ENCODE data around the gene XCL1. TPM values are rescaled to one million over a fixed set of nuclear protein-coding genes. Genes with fewer than 3 reads are reported as not detected.
"Not testable (repeated sequence)": the region's sequence is repeated elsewhere in the genome, so short reads cannot be mapped to it uniquely, and the experiment has no call there.

Gene XCL1, protein sequence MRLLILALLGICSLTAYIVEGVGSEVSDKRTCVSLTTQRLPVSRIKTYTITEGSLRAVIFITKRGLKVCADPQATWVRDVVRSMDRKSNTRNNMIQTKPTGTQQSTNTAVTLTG
- under 1 TPM; 0.15 to 0.43 TPM for total RNA-seq
- under 1 TPM; 0.29 to 0.71 TPM for polyA plus RNA-seq
- long read RNA-seq, donor 1 = 0 reads
- long read RNA-seq, donor 2 = 0 reads
- long read RNA-seq, donor 3 = 0 reads
- long read RNA-seq, donor 4 = 0 reads
- long read RNA-seq, donor 5 = 0 reads

DNA sequence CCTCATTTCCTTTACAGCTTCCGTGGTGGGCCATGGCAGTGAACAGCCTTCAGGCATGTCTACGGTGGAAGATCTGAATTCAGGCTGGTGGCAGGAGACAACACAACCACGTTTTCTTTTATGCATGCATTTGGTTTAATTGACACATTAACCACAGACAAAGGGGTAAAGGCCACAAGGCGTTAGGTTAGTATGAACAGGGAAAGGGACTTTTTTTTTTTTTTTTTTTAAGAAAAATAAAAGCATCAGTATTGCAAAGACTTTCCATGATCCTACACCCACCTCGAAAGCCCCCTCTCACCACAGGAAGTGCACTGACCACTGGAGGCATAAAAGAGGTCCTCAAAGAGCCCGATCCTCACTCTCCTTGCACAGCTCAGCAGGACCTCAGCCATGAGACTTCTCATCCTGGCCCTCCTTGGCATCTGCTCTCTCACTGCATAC lies at the start of gene XCL1:
TSS of gene XCL1 (plus strand) at position 361 of the 444 bp plus-strand sequence. CDS start at position 394, 33 bp downstream.
- not testable (repeated sequence) for H3K27ac ChIP-seq (ENCODE audit: low read depth in 1 of 2, low read length in 1 of 2); H3K9me3 ChIP-seq (ENCODE audit: control insufficient read depth in 4 of 4, insufficient read depth in 3 of 4, low read length in 3 of 4); H3K9ac ChIP-seq (ENCODE audit: insufficient read depth in 1 of 2, low read length in 2 of 2); DNase-seq; H3K4me1 ChIP-seq (ENCODE audit: control insufficient read depth in 5 of 5, insufficient read depth in 5 of 5, low read length in 5 of 5); H3K27me3 ChIP-seq (ENCODE audit: control insufficient read depth in 3 of 3, insufficient read depth in 3 of 3, low read length in 2 of 3); H3K36me3 ChIP-seq (ENCODE audit: control insufficient read depth in 4 of 4, insufficient read depth in 4 of 4, low read length in 4 of 4); H3K4me3 ChIP-seq; ATAC-seq (ENCODE audit: insufficient read depth, low FRiP score)
- 64 to 73% methylated on average over 4 of the region's 6 CpGs for WGBS, 2 donors

DNA sequence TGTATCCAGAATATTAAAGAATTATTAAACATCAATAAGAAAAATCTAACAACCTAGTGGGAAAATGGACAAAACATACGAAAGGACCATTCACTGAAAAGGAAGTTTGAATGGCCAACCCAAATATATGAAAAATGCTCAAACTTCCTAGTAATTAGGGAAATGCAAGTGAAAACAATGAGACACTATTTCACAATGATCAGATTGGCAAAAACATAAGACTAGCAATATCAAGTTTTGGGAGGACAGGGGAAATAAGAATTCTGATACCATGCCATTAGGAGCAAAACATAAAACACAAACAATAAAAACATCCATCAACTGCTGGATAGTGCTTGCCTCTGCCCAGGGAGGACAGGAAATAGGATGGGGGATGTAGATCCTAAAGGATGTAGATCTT lies 46.9 kb upstream of the XCL1 start:
- H3K27ac ChIP-seq (ENCODE audit: low read depth in 1 of 2, low read length in 1 of 2) = no peak overlapping the region
- no peak for DNase-seq
- H3K4me3 ChIP-seq = no peak overlapping the region
- H3K36me3 ChIP-seq (ENCODE audit: control insufficient read depth in 4 of 4, insufficient read depth in 4 of 4, low read length in 4 of 4) = no peaks in the 10 kb centered on the region
- no peak for ATAC-seq (ENCODE audit: insufficient read depth, low FRiP score)
- H3K4me1 ChIP-seq (ENCODE audit: control insufficient read depth in 5 of 5, insufficient read depth in 5 of 5, low read length in 5 of 5) = no peaks in the 10 kb centered on the region
- no peaks in the 10 kb centered on the region for H3K9me3 ChIP-seq (ENCODE audit: control insufficient read depth in 4 of 4, insufficient read depth in 3 of 4, low read length in 3 of 4)
- no peaks in the 10 kb centered on the region for H3K27me3 ChIP-seq (ENCODE audit: control insufficient read depth in 3 of 3, insufficient read depth in 3 of 3, low read length in 2 of 3)
- 22 to 45% methylated on average over 1 of the region's 1 CpG for WGBS, 2 donors
- no peak overlapping the region for H3K9ac ChIP-seq (ENCODE audit: insufficient read depth in 1 of 2, low read length in 2 of 2)
- TF ChIP-seq, protein P1, sequence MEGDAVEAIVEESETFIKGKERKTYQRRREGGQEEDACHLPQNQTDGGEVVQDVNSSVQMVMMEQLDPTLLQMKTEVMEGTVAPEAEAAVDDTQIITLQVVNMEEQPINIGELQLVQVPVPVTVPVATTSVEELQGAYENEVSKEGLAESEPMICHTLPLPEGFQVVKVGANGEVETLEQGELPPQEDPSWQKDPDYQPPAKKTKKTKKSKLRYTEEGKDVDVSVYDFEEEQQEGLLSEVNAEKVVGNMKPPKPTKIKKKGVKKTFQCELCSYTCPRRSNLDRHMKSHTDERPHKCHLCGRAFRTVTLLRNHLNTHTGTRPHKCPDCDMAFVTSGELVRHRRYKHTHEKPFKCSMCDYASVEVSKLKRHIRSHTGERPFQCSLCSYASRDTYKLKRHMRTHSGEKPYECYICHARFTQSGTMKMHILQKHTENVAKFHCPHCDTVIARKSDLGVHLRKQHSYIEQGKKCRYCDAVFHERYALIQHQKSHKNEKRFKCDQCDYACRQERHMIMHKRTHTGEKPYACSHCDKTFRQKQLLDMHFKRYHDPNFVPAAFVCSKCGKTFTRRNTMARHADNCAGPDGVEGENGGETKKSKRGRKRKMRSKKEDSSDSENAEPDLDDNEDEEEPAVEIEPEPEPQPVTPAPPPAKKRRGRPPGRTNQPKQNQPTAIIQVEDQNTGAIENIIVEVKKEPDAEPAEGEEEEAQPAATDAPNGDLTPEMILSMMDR (IDR thresholded peaks at IDR 0.05; ENCODE audit: control extremely low read depth, extremely low read depth) = no peak

DNA sequence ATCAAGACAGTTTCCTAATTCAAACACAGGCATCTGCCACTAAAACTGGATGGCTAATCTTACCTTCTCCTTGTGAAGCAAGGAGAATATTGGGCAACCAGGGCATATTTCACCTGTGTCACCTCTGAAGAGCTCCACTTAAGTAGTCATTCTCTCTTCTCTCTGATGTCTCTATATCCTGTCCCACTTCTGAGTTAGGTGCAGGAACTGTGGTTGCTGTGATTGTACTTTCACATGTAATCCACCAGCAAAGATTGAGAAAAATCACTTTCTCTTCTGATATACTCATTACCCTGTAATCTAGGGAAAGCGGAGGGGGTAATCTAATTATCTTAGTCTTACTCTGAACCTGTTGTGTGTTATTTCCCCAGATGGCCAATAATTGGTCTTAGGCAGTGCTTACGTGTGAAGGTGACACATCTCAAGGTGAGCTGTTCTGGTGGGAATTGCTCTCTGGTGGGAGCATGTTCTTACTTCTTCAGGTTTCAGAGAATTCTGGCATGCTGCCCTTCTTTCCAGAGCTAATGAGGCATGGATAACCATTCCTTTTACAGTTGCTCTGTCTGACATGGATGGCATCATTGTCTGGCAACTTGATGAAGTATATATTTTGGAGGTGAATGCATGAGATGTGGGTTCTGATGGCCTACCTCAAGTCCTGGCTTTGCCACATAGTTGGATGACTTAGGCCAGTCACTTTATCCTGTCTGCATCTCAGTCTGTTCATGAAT lies 44.6 kb upstream of the XCL1 start:
- Histone ChIP-seq H3K27me3 (ENCODE audit: control insufficient read depth in 3 of 3, insufficient read depth in 3 of 3, low read length in 2 of 3) (no peaks in the 10 kb centered on the region), H3K9ac (ENCODE audit: insufficient read depth in 1 of 2, low read length in 2 of 2) (no peak overlapping the region), H3K4me3 (no peak overlapping the region), H3K9me3 (ENCODE audit: control insufficient read depth in 4 of 4, insufficient read depth in 3 of 4, low read length in 3 of 4) (no peaks in the 10 kb centered on the region), H3K36me3 (ENCODE audit: control insufficient read depth in 4 of 4, insufficient read depth in 4 of 4, low read length in 4 of 4) (no peaks in the 10 kb centered on the region), H3K27ac (ENCODE audit: low read depth in 1 of 2, low read length in 1 of 2) (no peak overlapping the region), H3K4me1 (ENCODE audit: control insufficient read depth in 5 of 5, insufficient read depth in 5 of 5, low read length in 5 of 5) (peaks cover 0 to 5% (median 0%) of the 10 kb centered on the region in 5 donors)
- DNase-seq (no peak), ATAC-seq (ENCODE audit: insufficient read depth, low FRiP score) (no peak)
- 95 to 99% methylated on average over 2 of the region's 2 CpGs for WGBS, 2 donors
- TF ChIP-seq, protein P1 (IDR thresholded peaks at IDR 0.05; ENCODE audit: control extremely low read depth, extremely low read depth) = no peak

DNA sequence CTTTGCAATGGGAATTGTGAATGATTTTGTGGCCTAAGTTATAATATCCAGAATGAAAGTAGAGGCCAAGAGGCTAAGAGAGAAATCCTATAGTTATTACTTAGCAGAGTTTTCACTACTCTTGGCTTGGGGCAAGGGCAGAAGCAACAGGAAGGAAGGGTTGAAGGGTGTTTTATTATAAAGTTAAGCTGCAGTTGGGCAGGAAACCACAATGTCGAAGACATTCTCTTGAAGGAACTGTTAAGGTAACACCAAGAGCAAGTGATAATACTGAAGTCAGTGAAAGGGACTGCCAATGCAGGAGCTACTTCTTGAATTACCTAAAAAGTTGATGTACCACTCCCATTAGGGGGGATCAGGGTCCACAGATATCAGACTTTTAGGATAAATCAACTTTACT lies 40.9 kb upstream of the XCL1 start:
- ATAC-seq (ENCODE audit: insufficient read depth, low FRiP score) (no peak), DNase-seq (peak in 1 of 3 donors; percentile 29)
- TF ChIP-seq, protein P1 (IDR thresholded peaks at IDR 0.05; ENCODE audit: control extremely low read depth, extremely low read depth) = no peak
- Histone ChIP-seq H3K27ac (ENCODE audit: low read depth in 1 of 2, low read length in 1 of 2) (no peak overlapping the region), H3K9me3 (ENCODE audit: control insufficient read depth in 4 of 4, insufficient read depth in 3 of 4, low read length in 3 of 4) (no peaks in the 10 kb centered on the region), H3K9ac (ENCODE audit: insufficient read depth in 1 of 2, low read length in 2 of 2) (no peak overlapping the region), H3K4me3 (no peak overlapping the region), H3K4me1 (ENCODE audit: control insufficient read depth in 5 of 5, insufficient read depth in 5 of 5, low read length in 5 of 5) (peaks cover 0 to 5% (median 0%) of the 10 kb centered on the region in 5 donors), H3K27me3 (ENCODE audit: control insufficient read depth in 3 of 3, insufficient read depth in 3 of 3, low read length in 2 of 3) (no peaks in the 10 kb centered on the region), H3K36me3 (ENCODE audit: control insufficient read depth in 4 of 4, insufficient read depth in 4 of 4, low read length in 4 of 4) (no peaks in the 10 kb centered on the region)
- WGBS, 2 donors = 17 to 21% methylated on average over 1 of the region's 1 CpG

DNA sequence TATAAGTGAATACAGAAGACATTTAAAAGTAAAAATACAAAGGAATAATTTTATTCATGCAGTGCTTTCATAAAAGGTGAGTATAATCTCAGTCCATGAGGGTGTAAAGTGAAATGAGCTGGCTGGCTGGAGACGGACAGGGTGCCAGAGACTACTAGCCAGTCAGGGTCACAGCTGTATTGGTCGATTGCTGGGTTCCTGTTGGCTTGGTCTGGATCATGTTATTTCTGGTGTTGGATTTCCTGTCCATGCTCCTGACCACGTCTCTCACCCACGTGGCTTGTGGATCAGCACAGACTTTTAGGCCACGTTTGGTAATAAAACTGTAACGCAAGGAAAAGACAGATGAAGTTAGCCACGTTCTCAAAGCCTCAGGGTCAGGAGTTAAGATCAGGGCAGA lies 35.6 kb upstream of the XCL1 start:
- not testable (repeated sequence) for H3K27me3 ChIP-seq (ENCODE audit: control insufficient read depth in 3 of 3, insufficient read depth in 3 of 3, low read length in 2 of 3); DNase-seq; H3K4me3 ChIP-seq; H3K4me1 ChIP-seq (ENCODE audit: control insufficient read depth in 5 of 5, insufficient read depth in 5 of 5, low read length in 5 of 5); H3K36me3 ChIP-seq (ENCODE audit: control insufficient read depth in 4 of 4, insufficient read depth in 4 of 4, low read length in 4 of 4); H3K9ac ChIP-seq (ENCODE audit: insufficient read depth in 1 of 2, low read length in 2 of 2); H3K9me3 ChIP-seq (ENCODE audit: control insufficient read depth in 4 of 4, insufficient read depth in 3 of 4, low read length in 3 of 4); ATAC-seq (ENCODE audit: insufficient read depth, low FRiP score); H3K27ac ChIP-seq (ENCODE audit: low read depth in 1 of 2, low read length in 1 of 2)
- 55 to 68% methylated on average over 7 of the region's 7 CpGs for WGBS, 2 donors

DNA sequence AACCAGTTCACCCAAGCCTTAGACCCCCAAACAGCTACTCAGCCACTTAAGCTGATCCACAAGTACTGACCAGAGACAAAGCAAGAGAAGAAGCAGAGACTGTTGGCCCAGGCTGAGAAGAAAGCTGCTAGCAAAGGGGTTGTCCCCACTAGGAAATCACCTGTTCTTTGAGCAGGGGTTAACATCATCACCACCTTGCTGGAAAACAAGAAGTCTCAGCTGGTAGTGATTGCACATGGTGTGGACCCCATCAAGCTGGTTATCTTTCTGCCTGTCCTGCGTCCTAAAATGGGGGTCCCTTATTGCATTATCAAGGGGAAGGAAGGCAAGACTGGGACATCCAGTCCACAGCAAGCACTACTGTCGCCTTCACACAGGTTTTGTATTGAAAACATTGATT lies 33.4 kb upstream of the XCL1 start:
- not testable (repeated sequence) for H3K36me3 ChIP-seq (ENCODE audit: control insufficient read depth in 4 of 4, insufficient read depth in 4 of 4, low read length in 4 of 4); ATAC-seq (ENCODE audit: insufficient read depth, low FRiP score); DNase-seq; H3K27me3 ChIP-seq (ENCODE audit: control insufficient read depth in 3 of 3, insufficient read depth in 3 of 3, low read length in 2 of 3); H3K4me1 ChIP-seq (ENCODE audit: control insufficient read depth in 5 of 5, insufficient read depth in 5 of 5, low read length in 5 of 5); H3K4me3 ChIP-seq; H3K9ac ChIP-seq (ENCODE audit: insufficient read depth in 1 of 2, low read length in 2 of 2); H3K9me3 ChIP-seq (ENCODE audit: control insufficient read depth in 4 of 4, insufficient read depth in 3 of 4, low read length in 3 of 4); H3K27ac ChIP-seq (ENCODE audit: low read depth in 1 of 2, low read length in 1 of 2)
- WGBS, 2 donors = 94 to 98% methylated on average over 2 of the region's 2 CpGs
